K562 treated with DMSO at 1 percent for 12 hours (cell line): ENCODE results near the gene DNAH8. TPM values are rescaled to one million over a fixed set of nuclear protein-coding genes. Genes with fewer than 3 reads are reported as not detected.

ENCODE experiments used
- total RNA-seq: library from RNA; unstranded; fragments of 300-600 nt; gene quantifications from 2 replicates; pipeline ENCODE4 v1.2.3, GENCODE V29; 2022; ENCODE audit not compliant: insufficient read depth

Gene DNAH8, protein sequence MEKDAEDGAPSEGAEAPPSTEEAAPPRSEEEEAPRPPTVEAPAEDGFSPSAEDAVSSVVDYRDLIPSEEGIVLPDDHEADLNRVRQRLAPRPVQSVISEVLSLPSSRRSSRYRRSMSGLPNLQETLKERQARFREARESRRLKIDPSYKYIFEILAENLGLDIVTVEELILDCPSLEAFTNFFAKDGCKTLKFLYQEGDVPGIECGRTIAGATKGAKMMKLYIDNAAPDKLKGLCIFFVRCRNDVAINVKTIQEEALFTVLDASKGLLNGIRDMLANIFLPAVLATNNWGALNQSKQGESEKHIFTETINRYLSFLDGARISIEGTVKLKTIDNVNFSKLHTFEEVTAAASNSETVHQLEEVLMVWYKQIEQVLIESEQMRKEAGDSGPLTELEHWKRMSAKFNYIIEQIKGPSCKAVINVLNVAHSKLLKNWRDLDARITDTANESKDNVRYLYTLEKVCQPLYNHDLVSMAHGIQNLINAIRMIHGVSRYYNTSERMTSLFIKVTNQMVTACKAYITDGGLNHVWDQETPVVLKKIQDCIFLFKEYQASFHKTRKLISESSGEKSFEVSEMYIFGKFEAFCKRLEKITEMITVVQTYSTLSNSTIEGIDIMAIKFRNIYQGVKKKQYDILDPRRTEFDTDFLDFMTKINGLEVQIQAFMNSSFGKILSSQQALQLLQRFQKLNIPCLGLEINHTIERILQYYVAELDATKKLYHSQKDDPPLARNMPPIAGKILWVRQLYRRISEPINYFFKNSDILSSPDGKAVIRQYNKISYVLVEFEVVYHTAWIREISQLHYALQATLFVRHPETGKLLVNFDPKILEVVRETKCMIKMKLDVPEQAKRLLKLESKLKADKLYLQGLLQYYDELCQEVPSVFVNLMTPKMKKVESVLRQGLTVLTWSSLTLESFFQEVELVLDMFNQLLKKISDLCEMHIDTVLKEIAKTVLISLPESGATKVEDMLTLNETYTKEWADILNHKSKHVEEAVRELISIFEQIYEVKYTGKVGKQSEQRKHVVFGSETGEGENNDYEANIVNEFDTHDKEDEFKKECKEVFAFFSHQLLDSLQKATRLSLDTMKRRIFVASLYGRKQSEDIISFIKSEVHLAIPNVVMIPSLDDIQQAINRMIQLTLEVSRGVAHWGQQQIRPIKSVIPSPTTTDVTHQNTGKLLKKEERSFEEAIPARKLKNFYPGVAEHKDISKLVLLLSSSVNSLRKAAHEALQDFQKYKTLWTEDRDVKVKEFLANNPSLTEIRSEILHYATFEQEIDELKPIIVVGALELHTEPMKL (N-terminal part only)
- total RNA-seq: 0.17 and 1.2 TPM in 2 replicates

DNA sequence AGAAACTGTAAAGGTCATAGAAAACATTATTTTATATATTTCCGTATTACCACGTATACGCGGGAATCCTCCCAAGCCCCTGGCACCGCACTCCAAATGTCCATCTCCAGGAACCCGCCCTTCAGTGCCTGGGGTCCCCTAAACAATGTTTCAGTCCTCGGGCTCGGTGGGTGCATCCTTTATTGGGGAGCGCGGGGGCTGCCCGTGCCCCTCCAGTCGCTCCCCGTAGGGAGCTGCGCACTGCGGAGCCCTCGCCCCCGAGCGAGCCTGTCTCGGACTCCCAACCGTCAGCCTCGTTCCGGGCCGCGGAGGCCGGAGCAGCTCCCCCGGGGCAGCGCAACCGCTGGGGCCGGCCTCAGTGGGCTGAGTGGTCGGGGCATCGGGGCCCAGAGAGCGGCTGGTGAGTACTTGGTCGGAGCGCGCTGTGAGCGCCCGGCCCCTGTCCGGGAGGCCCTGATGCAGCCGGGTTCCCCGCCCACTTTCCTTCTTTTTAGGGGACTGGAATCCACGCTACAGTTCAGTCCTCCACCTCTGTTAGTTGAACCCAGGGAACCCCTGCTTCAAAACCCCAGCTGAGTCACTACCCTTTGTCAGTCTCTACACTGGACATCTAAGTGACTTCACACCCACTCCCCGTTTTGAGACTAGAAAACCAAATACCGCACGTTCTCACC, at the start of gene DNAH8:
DNAH8 (plus strand) TSS at position 296 of the 674 bp plus-strand sequence. CDS start 7,499 bp downstream, outside the sequence.

DNA sequence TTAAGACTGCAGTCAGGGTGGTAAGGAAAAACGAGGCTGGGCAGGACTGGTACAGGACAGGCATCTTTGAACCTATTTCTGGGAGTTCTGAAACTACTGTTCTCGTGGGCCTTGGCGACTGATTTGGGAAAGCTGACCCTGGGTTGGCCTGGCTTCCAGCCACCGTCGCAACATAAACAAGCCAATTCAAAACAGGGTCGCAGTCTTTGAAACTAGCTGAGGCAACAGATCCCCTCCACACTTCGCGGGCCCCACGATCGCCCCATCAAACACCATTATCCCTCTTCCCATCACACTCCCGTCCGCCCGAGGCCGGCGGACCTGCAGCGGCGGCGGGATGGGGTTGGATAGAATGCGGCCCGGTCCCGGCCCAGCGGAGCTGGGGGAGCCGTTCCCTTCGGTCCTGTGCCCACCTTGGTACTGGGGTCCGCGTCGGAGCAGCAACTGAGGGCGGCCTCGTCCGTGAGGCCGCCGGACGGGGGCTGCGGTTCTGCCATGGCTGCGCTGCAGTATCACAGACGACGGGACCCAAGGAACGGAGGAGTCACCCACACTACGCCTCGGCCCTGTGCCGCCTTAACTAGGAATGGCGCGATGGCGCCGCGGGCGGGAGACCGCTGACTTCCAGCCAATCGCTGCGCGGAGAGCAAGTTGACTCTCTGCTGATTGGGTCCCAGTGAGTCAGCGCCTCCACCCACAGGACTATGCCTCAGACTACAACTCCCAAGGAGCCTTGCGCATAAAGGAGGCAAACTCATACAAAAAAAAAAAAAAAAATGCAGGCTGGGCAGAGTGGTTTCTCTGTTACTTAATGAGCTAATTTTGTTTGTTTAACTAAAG, 12.3 kb upstream of the DNAH8 start, which contains the start of gene GLO1:
GLO1 (minus strand) TSS at position 588 of the 840 bp plus-strand sequence; CDS start at position 497, 91 bp downstream.

DNA sequence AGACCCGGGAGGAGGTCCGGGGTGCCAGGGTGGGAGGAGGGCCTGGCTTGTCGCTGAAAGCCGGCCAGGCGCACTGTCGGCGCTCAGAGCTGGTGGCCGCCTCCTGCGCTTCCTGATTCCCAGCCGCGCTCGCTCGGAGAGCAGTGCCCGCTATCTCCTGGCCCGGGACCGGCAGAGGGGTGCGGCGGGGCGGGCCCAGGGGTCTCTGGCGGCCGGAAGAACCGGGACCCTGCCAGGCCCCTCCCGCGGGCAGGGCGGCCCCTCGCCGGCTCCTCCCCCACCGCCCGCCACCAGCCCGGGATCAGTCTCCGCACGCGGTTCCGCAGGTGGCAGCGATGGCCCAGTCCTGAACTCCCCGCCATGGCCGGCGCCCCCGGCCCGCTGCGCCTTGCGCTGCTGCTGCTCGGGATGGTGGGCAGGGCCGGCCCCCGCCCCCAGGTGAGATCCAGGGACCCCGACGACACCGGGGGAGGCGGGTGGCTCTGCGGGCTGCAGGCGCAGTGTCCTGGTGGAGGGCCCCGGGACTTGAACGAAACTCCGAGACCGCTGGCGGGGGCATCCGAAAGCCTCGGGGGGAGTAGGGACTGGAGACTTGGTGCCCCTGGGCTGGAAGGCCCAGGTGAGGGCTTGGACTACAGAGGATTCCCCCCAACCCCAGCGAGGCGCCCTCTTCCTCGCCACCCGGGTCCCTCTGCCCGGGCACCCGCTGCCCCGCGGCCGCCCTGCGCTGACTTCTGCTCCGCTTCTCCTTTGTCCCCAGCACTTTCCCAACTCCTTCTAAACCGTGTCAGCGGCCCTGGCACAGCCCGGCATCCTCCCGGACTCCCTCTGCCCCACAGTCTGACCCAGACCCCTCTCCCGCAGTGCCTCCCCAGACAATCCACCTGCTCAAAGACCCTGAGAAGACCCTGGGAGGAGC, 333.6 kb downstream of the DNAH8 start, which contains the start of gene GLP1R:
GLP1R (plus strand) TSS at position 301 of the 919 bp plus-strand sequence; CDS start at position 361, 60 bp downstream.

Other genes with a start within 250 kb of the DNAH8 start
- gene BTBD9, start 75.4 kb upstream of the DNAH8 start, total RNA-seq: 0.53 and 2.8 TPM in 2 replicates
- gene GLO1, start 12.2 kb upstream of the DNAH8 start, total RNA-seq: 92.1 and 163 TPM in 2 replicates